PFSK-1 (cell line): ENCODE results near the gene COL11A2.

Experiments
- FOXP2 ChIP-seq: optimal IDR thresholded peaks from 2 replicates; pipeline ENCODE3; 2011; ENCODE audit warnings: borderline replicate concordance, control low read depth, inconsistent platforms; ENCODE audit not compliant: insufficient read depth; ENCODE audit errors: extremely low read length, extremely low read depth
- POLR2AphosphoS5 ChIP-seq: IDR thresholded peaks from 2 replicates; pipeline ENCODE4 v1.6.1; 2012; ENCODE audit warnings: low read depth, mild to moderate bottlenecking, control low read depth, low read length, moderate library complexity
- REST ChIP-seq, 2 experiments: IDR thresholded peaks; 2 replicates each; pipeline versions ENCODE4 v1.6.1 to v1.8.0; 2011 to 2012; ENCODE audit warnings: low read depth in 2 of 2, low read length in 2 of 2, control low read depth in 1 of 2, inconsistent platforms in 1 of 2, mild to moderate bottlenecking in 1 of 2, moderate library complexity in 1 of 2; ENCODE audit not compliant: insufficient read depth in 1 of 2
- SIN3A ChIP-seq: IDR thresholded peaks from 2 replicates; pipeline ENCODE4 v1.6.1; 2012; ENCODE audit warnings: mild to moderate bottlenecking, low read length, moderate library complexity, borderline replicate concordance; ENCODE audit not compliant: insufficient read depth
- TAF1 ChIP-seq: IDR thresholded peaks from 2 replicates; pipeline ENCODE4 v1.6.1; 2012; ENCODE audit warnings: low read length, control low read depth, borderline replicate concordance; ENCODE audit not compliant: insufficient read depth

COL11A2 gene

GRCh38 chr6:33235221-33235634 is 43.0 kb upstream of the COL11A2 start:
- no peak for TF ChIP-seq SIN3A
- no peak for TF ChIP-seq FOXP2
- TF ChIP-seq TAF1: no peak

GRCh38 chr6:33217681-33218080 is 25.4 kb upstream of the COL11A2 start:
- TF ChIP-seq TAF1 (no peak), SIN3A (no peak), POLR2AphosphoS5 (no peak), FOXP2 (no peak), REST (IDR thresholded peaks at IDR 0.05; ENCODE audit: insufficient read depth in 1 of 2, low read depth in 2 of 2, low read length in 2 of 2) (no peak)

GRCh38 chr6:33217246-33217645 is 25.0 kb upstream of the COL11A2 start:
- TF ChIP-seq FOXP2 (no peak), REST (IDR thresholded peaks at IDR 0.05; ENCODE audit: insufficient read depth in 1 of 2, low read depth in 2 of 2, low read length in 2 of 2) (no peak), POLR2AphosphoS5 (no peak), SIN3A (no peak), TAF1 (no peak)

GRCh38 chr6:33216117-33216649 is 23.9 kb upstream of the COL11A2 start:
- no peak for TF ChIP-seq SIN3A
- TF ChIP-seq FOXP2: no peak
- TF ChIP-seq POLR2AphosphoS5: no peak
- no peak for TF ChIP-seq REST (IDR thresholded peaks at IDR 0.05; ENCODE audit: insufficient read depth in 1 of 2, low read depth in 2 of 2, low read length in 2 of 2)
- no peak for TF ChIP-seq TAF1

GRCh38 chr6:33215271-33216116 is 23.2 kb upstream of the COL11A2 start:
- TF ChIP-seq REST (IDR thresholded peaks at IDR 0.05; ENCODE audit: insufficient read depth in 1 of 2, low read depth in 2 of 2, low read length in 2 of 2): no peak
- TF ChIP-seq TAF1: no peak
- no peak for TF ChIP-seq SIN3A
- no peak for TF ChIP-seq FOXP2
- TF ChIP-seq POLR2AphosphoS5: no peak
